ENCODE results near the gene NEDD8. TPM values are rescaled to one million over a fixed set of nuclear protein-coding genes. Genes with fewer than 3 reads are reported as not detected.
"Not testable (repeated sequence)": the region's sequence is repeated elsewhere in the genome, so short reads cannot be mapped to it uniquely, and the experiment has no call there.

NEDD8 gene
- total and polyA plus RNA-seq, 2 experiments from 2014 or later = 138 to 326 TPM

DNA sequence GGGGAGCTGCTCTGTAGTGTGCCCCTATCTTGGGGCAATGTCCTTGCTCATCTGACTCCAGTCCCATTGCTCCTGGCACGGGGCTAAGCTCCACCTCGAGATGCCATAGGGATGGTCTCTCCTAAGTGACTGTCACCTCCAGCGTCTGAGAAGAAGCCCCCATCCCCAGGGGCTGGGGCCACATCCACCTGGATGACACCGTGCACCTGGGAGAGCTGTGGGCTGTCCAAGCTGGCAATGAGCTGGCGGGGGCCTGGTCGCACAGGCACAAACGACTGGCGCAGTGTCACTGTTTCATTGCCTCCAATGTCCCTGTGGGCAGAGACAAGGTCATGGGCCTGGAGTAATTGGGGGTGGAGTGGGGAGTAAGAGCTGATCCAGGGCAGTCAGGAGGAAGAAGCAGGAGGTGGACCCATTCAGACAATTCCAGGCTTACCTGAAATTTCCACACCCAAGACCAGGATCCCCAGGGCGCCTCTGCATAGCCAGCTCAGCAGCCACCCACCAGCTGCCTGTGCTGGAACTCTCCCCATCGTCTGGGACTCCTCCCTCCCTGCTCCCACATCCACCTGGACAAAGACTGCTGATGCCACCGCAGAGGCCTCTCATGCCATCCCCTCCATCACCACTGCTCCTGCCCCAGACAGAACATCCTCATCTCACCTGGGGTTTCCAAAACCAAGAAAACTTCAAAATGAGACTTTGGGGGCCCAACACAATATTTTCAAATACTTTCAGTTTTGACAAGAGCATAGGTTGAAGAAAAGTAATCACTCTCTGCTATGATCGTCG lies 17.3 kb upstream of the NEDD8 start:
- Histone ChIP-seq H3K9me3 (ENCODE audit: low read depth) (no peaks in the 10 kb centered on the region), H3F3A (ENCODE audit: insufficient read depth) (peaks cover 16% of the 10 kb centered on the region; the same call in 1 of the 2 replicates), H3K27ac (no peak overlapping the region), H3K79me2 (ENCODE audit: insufficient read depth) (no peaks in the 10 kb centered on the region), H3K4me1 (ENCODE audit: insufficient read depth) (peaks cover 10% of the 10 kb centered on the region), H3K36me3 (ENCODE audit: low read depth) (no peaks in the 10 kb centered on the region), H4K20me1 (ENCODE audit: insufficient read depth) (no peaks in the 10 kb centered on the region), H3K4me3 (no peak overlapping the region), H3K9me2 (ENCODE audit: insufficient read depth) (no peaks in the 10 kb centered on the region), H3K9ac (no peak overlapping the region), H3K27me3 (replicated peaks; ENCODE audit: insufficient read depth) (no peaks in the 10 kb centered on the region), H3K4me2 (ENCODE audit: unreplicated experiment) (no peak overlapping the region), H2AFZ (no peak overlapping the region)
- in situ Hi-C loops (cut with MboI) = loop anchor here (10.0 kb wide), 1 partner anchor 45 kb away; the partner anchor contains the start of genes DHRS1 and NOP9
- whole genome bisulfite sequencing, 2 experiments (ENCODE audit: low coverage in 1 of 2, low lambda C conversion rate in 2 of 2, missing lambda C conversion rate in 2 of 2) = 69 to 72% methylated on average over 13 of the region's 13 CpGs
- no peak for DNase-seq
- TF ChIP-seq EZH2 (IDR thresholded peaks at IDR 0.05; ENCODE audit: insufficient read depth, poor library complexity, severe bottlenecking) (no peak), EZH2phosphoT487 (IDR thresholded peaks at IDR 0.05; ENCODE audit: insufficient read depth, low read depth) (no peak)

DNA sequence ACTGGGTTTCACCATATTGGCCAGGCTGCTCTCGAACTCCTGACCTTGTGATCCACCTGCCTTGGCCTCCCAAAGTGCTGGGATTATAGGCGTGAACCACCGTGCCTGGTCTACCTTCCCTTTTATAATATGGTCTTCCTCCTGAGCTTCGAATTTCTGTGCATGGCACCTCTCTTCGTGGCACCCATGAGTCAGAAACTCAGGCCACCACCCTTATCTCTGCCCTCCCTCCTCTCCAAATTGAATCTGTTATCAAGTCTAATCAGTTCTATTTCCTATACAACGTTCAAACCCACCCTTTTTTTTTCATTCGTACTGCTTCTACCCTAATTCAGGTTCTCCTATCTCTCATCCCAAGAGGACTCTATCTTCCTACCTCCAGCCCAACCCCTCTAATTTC lies 15.3 kb upstream of the NEDD8 start:
- WGBS, 2 experiments (ENCODE audit: low coverage in 1 of 2, low lambda C conversion rate in 2 of 2, missing lambda C conversion rate in 2 of 2) = 77 to 81% methylated on average over 7 of the region's 7 CpGs
- no peak overlapping the region for H3K4me2 ChIP-seq (ENCODE audit: unreplicated experiment)
- no peaks in the 10 kb centered on the region for H3K27me3 ChIP-seq (replicated peaks; ENCODE audit: insufficient read depth)
- TF ChIP-seq EZH2 (IDR thresholded peaks at IDR 0.05; ENCODE audit: insufficient read depth, poor library complexity, severe bottlenecking) = no peak
- no peak for TF ChIP-seq EZH2phosphoT487 (IDR thresholded peaks at IDR 0.05; ENCODE audit: insufficient read depth, low read depth)
- no peak for DNase-seq
- H4K20me1 ChIP-seq (ENCODE audit: insufficient read depth) = no peaks in the 10 kb centered on the region
- no peak overlapping the region for H3K27ac ChIP-seq
- no peaks in the 10 kb centered on the region for H3K36me3 ChIP-seq (ENCODE audit: low read depth)
- no peak overlapping the region for H3K4me3 ChIP-seq
- H3K79me2 ChIP-seq (ENCODE audit: insufficient read depth) = no peaks in the 10 kb centered on the region
- H3K4me1 ChIP-seq (ENCODE audit: insufficient read depth) = peaks cover 16% of the 10 kb centered on the region
- no peak overlapping the region for H2AFZ ChIP-seq
- no peak overlapping the region for H3K9ac ChIP-seq
- peaks cover 26% of the 10 kb centered on the region for H3F3A ChIP-seq (ENCODE audit: insufficient read depth)
- H3K9me3 ChIP-seq (ENCODE audit: low read depth) = no peaks in the 10 kb centered on the region
- in situ Hi-C loops (cut with MboI) = loop anchor here (10.0 kb wide), 1 partner anchor 47 kb away; the partner anchor contains the start of genes DHRS1 and NOP9
- H3K9me2 ChIP-seq (ENCODE audit: insufficient read depth) = no peaks in the 10 kb centered on the region

DNA sequence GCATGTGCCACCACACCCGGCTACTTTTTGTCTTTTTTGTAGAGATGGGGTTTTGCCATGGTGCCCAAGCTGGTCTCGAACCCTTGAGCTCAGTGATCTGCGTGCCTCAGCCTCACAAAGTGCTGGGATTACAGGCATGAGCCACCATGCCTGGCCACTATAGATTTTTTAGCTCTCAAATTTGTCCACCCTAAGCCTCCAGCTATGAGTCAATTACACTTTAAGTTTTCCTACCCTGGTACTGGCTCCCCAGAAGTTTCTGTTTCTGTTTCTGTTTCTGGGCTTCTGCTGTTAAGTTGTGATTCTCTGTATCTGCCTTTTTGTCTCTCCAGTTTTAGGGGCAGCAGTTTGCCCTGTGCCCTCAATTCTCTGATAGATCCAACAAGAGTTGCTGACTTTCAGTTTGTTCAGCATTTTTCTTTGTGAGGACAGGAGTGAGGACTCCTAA lies 14.6 kb upstream of the NEDD8 start:
- DNase-seq = no peak
- peaks cover 11% of the 10 kb centered on the region for H3K4me1 ChIP-seq (ENCODE audit: insufficient read depth)
- no peak overlapping the region for H3K4me2 ChIP-seq (ENCODE audit: unreplicated experiment)
- H3F3A ChIP-seq (ENCODE audit: insufficient read depth) = peaks cover 20% of the 10 kb centered on the region
- H4K20me1 ChIP-seq (ENCODE audit: insufficient read depth) = no peaks in the 10 kb centered on the region
- H3K9me3 ChIP-seq (ENCODE audit: low read depth) = no peaks in the 10 kb centered on the region
- H3K9me2 ChIP-seq (ENCODE audit: insufficient read depth) = no peaks in the 10 kb centered on the region
- in situ Hi-C loops (cut with MboI) = loop anchor here (10.0 kb wide), 1 partner anchor 48 kb away; the partner anchor contains the start of genes DHRS1 and NOP9
- H2AFZ ChIP-seq = no peak overlapping the region
- no peaks in the 10 kb centered on the region for H3K27me3 ChIP-seq (replicated peaks; ENCODE audit: insufficient read depth)
- no peaks in the 10 kb centered on the region for H3K36me3 ChIP-seq (ENCODE audit: low read depth)
- no peak overlapping the region for H3K4me3 ChIP-seq
- TF ChIP-seq EZH2 (IDR thresholded peaks at IDR 0.05; ENCODE audit: insufficient read depth, poor library complexity, severe bottlenecking) = no peak
- no peak for TF ChIP-seq EZH2phosphoT487 (IDR thresholded peaks at IDR 0.05; ENCODE audit: insufficient read depth, low read depth)
- WGBS, 2 experiments (ENCODE audit: low coverage in 1 of 2, low lambda C conversion rate in 2 of 2, missing lambda C conversion rate in 2 of 2) = 46 to 50% methylated on average over 3 of the region's 3 CpGs
- H3K79me2 ChIP-seq (ENCODE audit: insufficient read depth) = peaks cover 3% of the 10 kb centered on the region
- no peak overlapping the region for H3K9ac ChIP-seq
- H3K27ac ChIP-seq = no peak overlapping the region

DNA sequence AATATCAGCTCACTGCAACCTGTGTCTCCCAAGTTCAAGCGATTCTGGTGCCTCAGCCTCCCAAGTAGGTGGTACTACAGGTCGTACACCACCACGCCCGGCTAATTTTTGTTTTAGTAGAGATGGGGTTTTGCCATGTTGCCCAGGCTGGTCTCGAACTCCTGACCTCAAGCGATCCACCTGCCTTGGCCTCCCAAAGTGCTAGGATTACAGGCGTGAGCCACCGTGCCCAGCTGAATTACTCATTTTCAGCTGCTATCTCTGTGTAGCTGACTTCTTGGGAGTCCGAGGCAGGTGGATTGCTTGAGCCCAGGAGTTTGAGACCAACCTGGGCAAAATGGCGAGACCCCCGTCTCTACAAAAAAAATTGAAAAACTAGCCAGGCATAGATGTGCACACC lies 13.2 kb upstream of the NEDD8 start:
- not testable (repeated sequence) for H3K9me2 ChIP-seq (ENCODE audit: insufficient read depth); H2AFZ ChIP-seq; H3K9ac ChIP-seq; H3K4me2 ChIP-seq (ENCODE audit: unreplicated experiment); DNase-seq; H3K4me3 ChIP-seq; H3K27me3 ChIP-seq (replicated peaks; ENCODE audit: insufficient read depth); H3K27ac ChIP-seq; H3K36me3 ChIP-seq (ENCODE audit: low read depth); H4K20me1 ChIP-seq (ENCODE audit: insufficient read depth); H3K9me3 ChIP-seq (ENCODE audit: low read depth)
- 94 to 96% methylated on average over 11 of the region's 11 CpGs for WGBS, 2 experiments (ENCODE audit: low coverage in 1 of 2, low lambda C conversion rate in 2 of 2, missing lambda C conversion rate in 2 of 2)
- in situ Hi-C loops (cut with MboI) = loop anchor here (10.0 kb wide), 1 partner anchor 49 kb away; the partner anchor contains the start of genes DHRS1 and NOP9
- H3K4me1 ChIP-seq (ENCODE audit: insufficient read depth) = peaks cover 19% of the 10 kb centered on the region
- H3F3A ChIP-seq (ENCODE audit: insufficient read depth) = peaks cover 19% of the 10 kb centered on the region
- peaks cover 17% of the 10 kb centered on the region for H3K79me2 ChIP-seq (ENCODE audit: insufficient read depth)

All from GM23248 (cell line).